Thyroid gland (tissue), 4 donors: Measurements from ENCODE around the gene STXBP3.

ENCODE experiments used
- CTCF ChIP-seq, 6 experiments: fragments of 200-600 bp in 3 of 6; fragments of 450-650 bp in 3 of 6; sonication (generic) in 3 of 6; IDR thresholded peaks; one replicate each; pipeline ENCODE4 v1.5.1; 2016 to 2019; ENCODE audit warnings: antibody characterized with exemption in 6 of 6, mild to moderate bottlenecking in 2 of 6, inconsistent platforms in 1 of 6, moderate library complexity in 1 of 6
- POLR2A ChIP-seq, 2 donors: fragments of 450-650 bp; IDR thresholded peaks; one replicate each; pipeline ENCODE4 v1.6.1; 2017; ENCODE audit warnings: antibody characterized with exemption in 2 of 2, mild to moderate bottlenecking in 2 of 2, moderate library complexity in 1 of 2

DNA sequence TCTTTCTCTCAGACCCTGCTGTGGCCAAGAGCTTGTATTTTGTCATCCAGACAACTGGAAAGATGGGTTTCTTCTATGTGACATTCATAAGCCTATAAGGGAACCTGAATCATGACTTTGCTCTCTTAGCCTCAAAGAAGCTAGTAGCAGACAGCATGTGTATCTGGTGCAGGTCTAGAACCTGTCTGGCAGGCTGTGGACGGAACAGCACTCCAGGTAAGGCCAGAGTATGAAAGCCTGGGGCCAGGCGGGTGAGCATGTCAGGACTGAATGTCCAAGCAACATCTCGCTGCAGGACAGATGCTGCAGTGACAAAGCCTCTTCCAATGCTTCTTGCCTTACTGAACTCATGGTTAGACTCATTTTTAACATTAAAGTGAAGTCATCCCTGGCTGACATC is 77.6 kb downstream of the STXBP3 start:
- TF ChIP-seq CTCF (IDR thresholded peaks at IDR 0.05) (no peak), POLR2A (IDR thresholded peaks at IDR 0.05) (no peak)
